Activated CD4-positive, alpha-beta T cell treated with anti-CD3 and anti-CD28 coated beads, Interleukin-2, amount 10 ng/mL, durations not matched to agents 7 days and 5 days (primary cell): Measurements from ENCODE around the gene SPIC. TPM values are rescaled to one million over a fixed set of nuclear protein-coding genes. Genes with fewer than 3 reads are reported as not detected.
A peak's percentile ranks its signal among the peaks of the same experiment; 100 is the strongest.

Experiments used
- CTCF ChIA-PET: fragments of 350-600 bp; sonication (Branson Sonifier 250); formaldehyde crosslinking; loops from one replicate; lab custom pipeline; 2021; ENCODE audit warnings: antibody characterized with exemption; lab: Charles Lee
- POLR2A ChIA-PET: fragments of 350-600 bp; sonication (Branson Sonifier 250); formaldehyde crosslinking; loops from one replicate; lab custom pipeline; 2021; ENCODE audit warnings: antibody characterized with exemption; lab: Charles Lee
- DNase-seq: peaks from one replicate; pipeline ENCODE4 v3.0.0-alpha.2; 2020
- H3K27ac Mint-ChIP-seq: one replicate; pipeline ENCODE4 v1.8.0; 2021; ENCODE audit warnings: mild to moderate bottlenecking, moderate library complexity, mixed read lengths
- H3K27me3 Mint-ChIP-seq: one replicate; pipeline ENCODE4 v1.8.0; 2021; ENCODE audit warnings: mixed read lengths
- H3K36me3 Mint-ChIP-seq: one replicate; pipeline ENCODE4 v1.8.0; 2021; ENCODE audit warnings: low read depth, mixed read lengths
- H3K4me1 Mint-ChIP-seq: one replicate; pipeline ENCODE4 v1.8.0; 2021; ENCODE audit warnings: mixed read lengths
- H3K4me3 Mint-ChIP-seq: one replicate; pipeline ENCODE4 v1.8.0; 2021; ENCODE audit warnings: mild to moderate bottlenecking, moderate library complexity, mixed read lengths
- H3K9me3 Mint-ChIP-seq: one replicate; pipeline ENCODE4 v1.8.0; 2021; ENCODE audit warnings: mixed read lengths
- total RNA-seq, 2 experiments: library from RNA; stranded (reverse); gene quantifications; one replicate each; pipeline ENCODE4 v1.2.3, GENCODE V29; 2021

The SPIC gene
- total RNA-seq, 2 experiments from 2014 or later: not detected

DNA sequence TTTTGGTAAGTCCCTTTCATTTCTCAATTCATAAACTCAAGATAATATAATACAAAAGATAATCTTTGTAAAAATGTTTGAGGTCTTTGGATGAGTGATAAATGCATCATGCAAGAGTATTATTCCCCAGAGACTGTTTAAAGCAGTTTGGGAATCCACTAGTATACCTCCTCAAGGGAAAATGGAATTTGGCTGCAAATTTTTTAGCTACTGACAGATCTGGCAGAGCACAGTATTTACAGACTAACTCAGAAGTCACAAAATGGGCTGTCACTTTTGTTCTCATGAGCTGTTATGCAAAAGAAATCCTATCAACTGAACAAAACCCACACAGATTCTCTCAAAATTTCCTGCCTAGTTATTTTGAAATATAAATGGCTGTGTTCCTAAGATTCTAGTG, 9.9 kb downstream of the SPIC start:
- no peak overlapping the region for H3K27ac Mint-ChIP-seq
- POLR2A ChIA-PET: no interaction called here
- DNase-seq: no peak
- H3K4me3 Mint-ChIP-seq: no peak overlapping the region
- H3K9me3 Mint-ChIP-seq: no peaks in the 10 kb centered on the region
- peaks cover 3% of the 10 kb centered on the region for H3K27me3 Mint-ChIP-seq
- CTCF ChIA-PET: interaction anchor here (0.7 kb wide), 1 partner anchor 50 kb away, joined by 3 read pairs; no protein-coding TSS in a partner anchor
- H3K4me1 Mint-ChIP-seq: no peaks in the 10 kb centered on the region
- H3K36me3 Mint-ChIP-seq: no peaks in the 10 kb centered on the region

DNA sequence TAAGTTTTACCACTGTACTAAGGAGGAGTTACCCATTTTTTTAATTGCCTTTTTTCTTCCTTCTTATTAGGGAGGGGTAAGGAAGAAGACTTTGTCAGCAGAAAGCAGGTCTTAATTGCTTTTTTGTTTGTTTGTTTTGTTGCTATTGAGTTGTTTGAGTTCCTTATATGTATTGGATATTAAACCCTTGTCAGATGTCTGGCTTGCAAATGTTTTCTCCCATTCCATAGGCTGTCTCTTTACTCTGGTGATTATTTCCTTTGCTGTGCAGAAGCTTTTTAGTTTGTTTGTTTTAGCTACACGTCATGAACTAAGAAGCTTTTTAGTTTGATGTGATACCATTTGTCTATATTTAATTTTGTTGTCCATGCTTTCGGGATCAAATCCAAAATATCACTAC, 13.3 kb downstream of the SPIC start:
- CTCF ChIA-PET: interaction anchor here (0.6 kb wide), 1 partner anchor 26 kb away, joined by 3 read pairs; no protein-coding TSS in a partner anchor
- Mint-ChIP-seq H3K27me3 (peaks cover 4% of the 10 kb centered on the region), H3K4me3 (no peak overlapping the region), H3K4me1 (no peaks in the 10 kb centered on the region), H3K9me3 (no peaks in the 10 kb centered on the region), H3K36me3 (no peaks in the 10 kb centered on the region), H3K27ac (no peak overlapping the region)
- no peak for DNase-seq
- POLR2A ChIA-PET: no interaction called here

DNA sequence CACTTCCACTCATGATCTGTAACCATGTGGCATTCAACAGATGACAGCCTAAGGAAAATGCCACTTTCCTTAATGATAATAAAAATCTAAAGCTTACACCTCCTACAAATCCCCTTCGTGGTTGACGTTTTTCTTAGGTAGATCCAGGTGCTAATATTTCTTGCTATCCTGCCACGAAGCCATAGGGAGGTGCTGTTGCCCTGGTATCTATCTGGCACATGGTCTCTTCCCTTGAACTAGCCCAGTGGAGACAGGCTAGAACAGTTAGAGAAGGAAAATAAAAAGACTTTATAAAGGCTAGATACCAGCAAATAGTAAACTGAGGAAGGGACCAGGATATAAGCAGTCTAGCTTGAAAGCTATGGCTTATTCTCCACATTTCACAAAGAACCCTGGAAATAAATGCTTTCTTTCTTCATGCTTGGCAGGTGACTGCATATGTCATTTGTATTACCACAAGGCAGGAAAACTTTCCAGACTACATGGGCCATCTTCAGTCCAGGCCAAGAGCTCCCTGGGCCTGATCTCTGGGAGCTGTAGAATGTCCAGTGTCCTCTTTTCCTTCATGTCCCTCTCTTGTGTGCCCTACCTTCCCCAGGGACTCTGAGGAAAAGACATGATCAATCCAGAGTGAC, 15.3 kb downstream of the SPIC start:
- H3K9me3 Mint-ChIP-seq: no peaks in the 10 kb centered on the region
- H3K36me3 Mint-ChIP-seq: no peaks in the 10 kb centered on the region
- H3K4me1 Mint-ChIP-seq: no peaks in the 10 kb centered on the region
- peak; percentile 7 for DNase-seq
- no peak overlapping the region for H3K4me3 Mint-ChIP-seq
- POLR2A ChIA-PET: no interaction called here
- CTCF ChIA-PET: interaction anchor here (0.6 kb wide), 1 partner anchor 380 kb away, joined by 3 read pairs; no protein-coding TSS in a partner anchor
- peaks cover 4% of the 10 kb centered on the region for H3K27me3 Mint-ChIP-seq
- no peak overlapping the region for H3K27ac Mint-ChIP-seq

DNA sequence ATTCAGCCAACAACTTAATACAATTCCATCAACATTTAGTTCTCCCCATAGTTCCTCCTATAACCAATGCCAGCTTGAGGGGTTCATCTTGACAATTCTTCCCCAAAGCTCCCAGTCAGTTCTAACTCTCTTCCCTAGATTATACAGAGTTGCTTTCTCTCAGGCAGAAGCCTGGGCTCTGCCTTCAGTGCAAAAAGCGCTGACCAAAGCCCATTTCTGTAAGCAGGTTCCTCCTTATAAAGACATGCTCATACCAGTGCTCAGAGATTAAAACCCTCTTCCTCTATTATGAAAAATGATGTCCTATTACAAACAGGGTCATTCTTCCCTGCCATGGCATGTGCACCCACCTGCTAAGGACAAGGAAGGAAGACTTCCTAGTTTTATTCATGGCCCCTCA, 16.2 kb downstream of the SPIC start:
- DNase-seq: no peak
- no peaks in the 10 kb centered on the region for H3K9me3 Mint-ChIP-seq
- no peaks in the 10 kb centered on the region for H3K4me1 Mint-ChIP-seq
- H3K4me3 Mint-ChIP-seq: no peak overlapping the region
- H3K36me3 Mint-ChIP-seq: no peaks in the 10 kb centered on the region
- no peak overlapping the region for H3K27ac Mint-ChIP-seq
- peaks cover 4% of the 10 kb centered on the region for H3K27me3 Mint-ChIP-seq
- ChIA-PET POLR2A (no interaction called here), CTCF (interaction anchor here (0.6 kb wide), 1 partner anchor 379 kb away, joined by 3 read pairs; no protein-coding TSS in a partner anchor)

DNA sequence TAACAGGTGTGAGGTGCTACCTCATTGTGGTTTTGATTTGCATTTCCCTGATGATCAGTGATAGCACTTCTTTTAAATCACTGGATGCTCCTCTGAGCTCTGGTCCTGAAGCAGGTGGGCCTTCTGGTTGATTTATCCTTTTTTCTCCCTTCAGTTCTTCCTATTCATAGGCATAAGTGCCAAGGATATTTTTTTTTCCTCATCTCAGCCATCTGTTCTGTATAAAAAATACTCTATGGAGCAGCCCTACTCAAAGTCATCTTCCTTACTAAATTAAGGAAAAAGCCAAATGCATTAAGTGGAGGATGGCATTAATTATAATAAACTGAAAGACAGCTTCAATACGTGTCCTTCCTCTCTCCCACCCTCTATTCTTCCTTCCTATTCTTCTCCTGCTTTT, 18.4 kb downstream of the SPIC start:
- DNase-seq: no peak
- ChIA-PET CTCF (no interaction called here), POLR2A (no interaction called here)
- H3K9me3 Mint-ChIP-seq: no peaks in the 10 kb centered on the region
- no peak overlapping the region for H3K27ac Mint-ChIP-seq
- no peaks in the 10 kb centered on the region for H3K36me3 Mint-ChIP-seq
- H3K4me3 Mint-ChIP-seq: no peak overlapping the region
- H3K4me1 Mint-ChIP-seq: no peaks in the 10 kb centered on the region
- H3K27me3 Mint-ChIP-seq: peaks cover 7% of the 10 kb centered on the region

DNA sequence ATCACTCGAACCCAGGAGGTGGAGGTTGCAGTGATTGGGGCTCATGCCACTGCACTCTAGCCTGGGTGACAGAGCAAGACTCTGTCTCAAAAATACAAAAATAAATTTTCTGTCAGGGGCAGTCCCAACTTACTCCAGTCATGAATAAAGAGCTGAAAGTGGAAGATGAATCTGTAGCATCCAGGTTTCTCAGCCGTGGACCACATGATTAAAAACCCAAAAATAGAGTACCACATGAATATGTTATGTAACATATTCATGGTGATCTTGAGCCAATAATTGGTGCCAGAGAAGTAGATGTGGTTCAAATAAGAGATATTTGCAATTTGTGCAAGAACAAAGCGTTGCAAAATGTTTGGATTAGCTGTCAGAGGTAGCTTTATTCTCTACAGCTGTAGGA, 23.1 kb downstream of the SPIC start:
- ChIA-PET CTCF (interaction anchor here (1.0 kb wide), 1 partner anchor 36 kb away, joined by 3 read pairs; no protein-coding TSS in a partner anchor), POLR2A (no interaction called here)
- no peaks in the 10 kb centered on the region for H3K9me3 Mint-ChIP-seq
- no peak overlapping the region for H3K27ac Mint-ChIP-seq
- no peak overlapping the region for H3K4me3 Mint-ChIP-seq
- no peaks in the 10 kb centered on the region for H3K4me1 Mint-ChIP-seq
- peaks cover 16% of the 10 kb centered on the region for H3K27me3 Mint-ChIP-seq
- no peak for DNase-seq
- no peaks in the 10 kb centered on the region for H3K36me3 Mint-ChIP-seq

DNA sequence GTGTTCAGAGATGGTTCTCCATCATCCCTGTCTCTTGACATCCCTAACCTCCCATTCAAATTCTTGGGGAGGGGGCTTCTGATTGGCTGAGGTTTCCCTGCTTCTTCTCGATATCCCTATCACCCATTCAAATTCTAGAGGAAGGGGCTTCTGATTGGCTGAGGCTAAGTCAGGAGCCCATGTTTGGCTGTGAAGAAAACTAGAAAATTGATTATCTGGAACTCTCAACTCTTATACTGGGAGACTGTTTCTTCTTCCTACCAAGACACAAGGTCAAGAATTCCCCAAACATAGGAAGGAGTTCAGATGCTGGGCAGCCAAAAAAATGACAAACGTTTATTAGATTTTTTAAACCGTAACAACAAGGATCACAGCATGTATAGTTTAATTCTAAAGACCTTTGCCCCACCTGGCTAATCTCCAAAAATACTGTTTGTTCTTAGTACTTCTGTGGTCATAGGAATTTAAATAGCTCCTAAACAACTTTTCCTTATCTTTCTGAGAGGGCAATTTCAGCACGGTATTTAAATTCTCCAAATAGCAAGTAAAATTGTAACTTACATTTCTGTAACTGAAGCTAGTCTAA, 26.4 kb downstream of the SPIC start:
- H3K27ac Mint-ChIP-seq: no peak overlapping the region
- ChIA-PET CTCF (interaction anchor here (0.6 kb wide), 1 partner anchor 103 kb away, joined by 3 read pairs; no protein-coding TSS in a partner anchor), POLR2A (no interaction called here)
- no peaks in the 10 kb centered on the region for H3K36me3 Mint-ChIP-seq
- peaks cover 16% of the 10 kb centered on the region for H3K27me3 Mint-ChIP-seq
- no peak overlapping the region for H3K4me3 Mint-ChIP-seq
- H3K9me3 Mint-ChIP-seq: no peaks in the 10 kb centered on the region
- DNase-seq: no peak
- H3K4me1 Mint-ChIP-seq: no peaks in the 10 kb centered on the region

DNA sequence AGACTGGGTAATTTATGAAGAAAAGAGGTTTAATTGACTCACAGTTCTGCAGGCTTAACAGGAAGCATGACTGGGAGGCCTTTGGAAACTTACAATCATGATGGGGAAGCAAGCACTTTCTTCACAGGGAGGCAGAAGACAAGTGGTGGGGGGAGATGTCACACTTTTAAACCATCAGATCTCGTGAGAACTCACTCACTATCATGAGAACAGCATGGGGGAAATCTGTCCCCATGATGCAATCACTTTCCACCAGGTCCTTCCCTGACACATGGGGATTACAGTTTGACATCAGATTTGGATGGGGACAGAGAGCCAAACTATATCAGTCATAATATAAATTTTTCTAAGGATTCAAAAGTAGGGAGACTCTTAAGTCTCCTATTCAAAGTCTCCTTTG, 46.0 kb downstream of the SPIC start:
- Mint-ChIP-seq H3K4me3 (no peak overlapping the region), H3K27me3 (no peaks in the 10 kb centered on the region), H3K4me1 (no peaks in the 10 kb centered on the region), H3K27ac (no peak overlapping the region), H3K9me3 (no peaks in the 10 kb centered on the region), H3K36me3 (no peaks in the 10 kb centered on the region)
- POLR2A ChIA-PET: no interaction called here
- CTCF ChIA-PET: no interaction called here
- no peak for DNase-seq

DNA sequence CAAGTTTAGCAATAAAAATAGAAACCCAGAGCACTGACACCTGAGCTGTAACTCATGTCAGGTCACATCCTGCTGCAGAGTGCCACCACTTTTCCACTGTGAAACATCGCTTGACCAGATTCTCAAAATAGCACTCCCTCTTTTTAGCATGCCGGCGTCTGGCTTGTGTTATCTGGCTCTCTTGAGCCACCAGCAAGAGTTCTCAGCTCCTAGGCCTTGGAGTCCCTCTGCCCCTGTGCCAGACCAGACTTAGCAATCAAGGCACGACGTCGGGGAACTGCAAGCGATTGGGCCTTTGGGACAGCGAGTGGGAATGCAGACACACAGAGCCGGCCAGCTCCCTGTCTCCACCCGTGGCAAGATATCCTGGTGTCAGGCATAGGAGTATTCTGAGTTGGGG, 52.5 kb downstream of the SPIC start:
- H3K27me3 Mint-ChIP-seq: no peaks in the 10 kb centered on the region
- no peak for DNase-seq
- H3K4me3 Mint-ChIP-seq: no peak overlapping the region
- CTCF ChIA-PET: no interaction called here
- no peaks in the 10 kb centered on the region for H3K36me3 Mint-ChIP-seq
- POLR2A ChIA-PET: no interaction called here
- no peaks in the 10 kb centered on the region for H3K4me1 Mint-ChIP-seq
- H3K27ac Mint-ChIP-seq: no peak overlapping the region
- no peaks in the 10 kb centered on the region for H3K9me3 Mint-ChIP-seq

DNA sequence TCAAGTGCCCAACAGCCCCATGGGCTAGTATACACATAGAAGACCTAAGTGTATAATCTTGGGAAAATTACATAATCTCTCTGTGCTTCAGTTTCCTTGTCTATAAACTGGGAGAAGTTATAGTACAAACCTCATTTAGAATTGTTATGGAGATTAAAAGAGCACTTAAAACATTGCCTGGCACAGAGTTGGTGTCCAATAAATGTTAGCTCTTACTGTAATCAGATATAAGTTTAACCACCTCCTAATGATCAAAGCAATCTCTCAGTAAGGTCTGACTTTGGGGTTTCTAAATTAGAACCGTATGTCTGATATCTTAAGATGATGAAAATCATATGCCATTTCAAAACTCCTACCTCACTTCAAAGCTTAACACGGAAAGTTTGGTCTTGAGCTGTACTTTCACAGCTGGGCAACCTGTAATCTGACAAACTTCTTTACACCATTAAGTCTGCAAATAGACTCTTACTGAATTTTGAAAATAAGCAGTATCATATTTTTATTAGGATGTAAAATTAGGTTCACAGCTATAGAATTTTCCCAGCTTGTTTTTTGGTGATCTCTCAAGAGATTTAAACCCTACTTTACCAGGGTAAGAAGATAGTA, 61.0 kb downstream of the SPIC start:
- peaks cover 6% of the 10 kb centered on the region for H3K27me3 Mint-ChIP-seq
- H3K4me3 Mint-ChIP-seq: no peak overlapping the region
- H3K4me1 Mint-ChIP-seq: no peaks in the 10 kb centered on the region
- no peaks in the 10 kb centered on the region for H3K9me3 Mint-ChIP-seq
- no peak for DNase-seq
- ChIA-PET POLR2A (no interaction called here), CTCF (no interaction called here)
- H3K36me3 Mint-ChIP-seq: no peaks in the 10 kb centered on the region
- H3K27ac Mint-ChIP-seq: no peak overlapping the region

Other genes with a start within 250 kb of the SPIC start
- gene UTP20, start 195.2 kb upstream of the SPIC start, total RNA-seq: 10 to 100 TPM; 14.7 to 15.9 TPM
- 10 to 100 TPM; 47.9 to 52.2 TPM for gene ARL1, start 67.6 kb upstream of the SPIC start, total RNA-seq
- gene MYBPC1, start 119.6 kb downstream of the SPIC start, total RNA-seq: not detected
- 10 to 100 TPM in 1 of 2 experiments, 1 to 10 TPM in 1; 9.5 to 11.8 TPM for gene CHPT1, start 222.3 kb downstream of the SPIC start, total RNA-seq